B cell (primary cell): ENCODE data around the gene GPR62. TPM values are rescaled to one million over a fixed set of nuclear protein-coding genes. Genes with fewer than 3 reads are reported as not detected.

Experiments used
- ATAC-seq: fragments of 200-7000 bp; cut with Tn5 transposase; one replicate; pipeline ENCODE4 v1.10.0; 2021; ENCODE audit warnings: low read depth, mild to moderate bottlenecking, moderate number of reproducible peaks, moderate library complexity
- CTCF ChIA-PET: fragments of 350-600 bp; sonication (Branson Sonifier 250); formaldehyde crosslinking; loops from one replicate; lab custom pipeline; 2021; ENCODE audit warnings: antibody characterized with exemption, inconsistent platforms; lab: Charles Lee
- POLR2A ChIA-PET: fragments of 350-600 bp; sonication (Branson Sonifier 250); formaldehyde crosslinking; loops from one replicate; lab custom pipeline; 2021; ENCODE audit warnings: antibody characterized with exemption; lab: Charles Lee
- DNase-seq: peaks from one replicate; pipeline ENCODE4 v3.0.0; 2013
- H2AFZ ChIP-seq: 2 replicates; pipeline ENCODE4 v1.6.1; 2012; ENCODE audit warnings: mild to moderate bottlenecking, low read depth, low read length; ENCODE audit not compliant: insufficient read depth, poor library complexity, severe bottlenecking
- H3K27ac ChIP-seq, 2 donors: 1 replicate in 1 of 2; 2 replicates in 1 of 2; pipeline ENCODE4 v1.5.1; 2012 to 2013; ENCODE audit warnings: low read length in 2 of 2, mild to moderate bottlenecking in 2 of 2, moderate library complexity in 1 of 2
- H3K27me3 ChIP-seq, 4 experiments: fragments of 200-600 bp in 1 of 4; sonication (generic) in 1 of 4; replicated peaks in 1 of 4; 1 replicate in 2 of 4; 2 replicates in 2 of 4; pipeline versions ENCODE4 v1.6.1 to v1.7.0; 2013 to 2016; ENCODE audit warnings: low read length in 3 of 4, mild to moderate bottlenecking in 2 of 4, mixed read lengths in 1 of 4, moderate library complexity in 1 of 4; ENCODE audit not compliant: insufficient read depth in 4 of 4, control insufficient read depth in 3 of 4; ENCODE audit errors: control extremely low read depth in 1 of 4
- H3K36me3 ChIP-seq, 2 experiments: replicated peaks in 1 of 2; 1 replicate in 1 of 2; 2 replicates in 1 of 2; pipeline versions ENCODE4 v1.6.1 to v1.7.1; 2013; ENCODE audit warnings: low read length in 1 of 2; ENCODE audit not compliant: insufficient read depth in 2 of 2, control insufficient read depth in 1 of 2; ENCODE audit errors: control extremely low read depth in 1 of 2, extremely low read depth in 1 of 2
- H3K4me1 ChIP-seq, 2 donors: fragments of 200-600 bp in 1 of 2; sonication (generic) in 1 of 2; 1 replicate in 1 of 2; 2 replicates in 1 of 2; pipeline versions ENCODE4 v1.5.1 to v1.6.1; 2013 to 2017; ENCODE audit warnings: low read length in 2 of 2; ENCODE audit not compliant: control insufficient read depth in 2 of 2, insufficient read depth in 2 of 2
- H3K4me2 ChIP-seq: replicated peaks from 2 replicates; pipeline ENCODE3; 2012; ENCODE audit warnings: mild to moderate bottlenecking, low read depth, low read length; ENCODE audit not compliant: poor library complexity, severe bottlenecking
- H3K4me3 ChIP-seq, 5 experiments: fragments of 200-600 bp in 1 of 5; sonication (generic) in 1 of 5; 1 replicate in 3 of 5; 2 replicates in 2 of 5; pipeline versions ENCODE4 v1.5.1 to v1.7.0; 2011 to 2016; ENCODE audit warnings: low read length in 4 of 5, mild to moderate bottlenecking in 4 of 5, low read depth in 2 of 5, control low read depth in 1 of 5, moderate library complexity in 1 of 5; ENCODE audit not compliant: insufficient read depth in 1 of 5; ENCODE audit errors: control extremely low read depth in 1 of 5, extremely low read depth in 1 of 5
- H3K79me2 ChIP-seq: fragments of 200-600 bp; sonication (generic); one replicate; pipeline ENCODE4 v1.6.0; 2016; ENCODE audit warnings: low read length; ENCODE audit not compliant: control insufficient read depth, insufficient read depth
- H3K9ac ChIP-seq: fragments of 200-600 bp; sonication (generic); 2 replicates; pipeline ENCODE4 v1.6.1; 2017; ENCODE audit warnings: mild to moderate bottlenecking, low read length, moderate library complexity
- H3K9me3 ChIP-seq, 3 donors: one replicate each; pipeline versions ENCODE4 v1.6.1 to v1.7.1; 2013; ENCODE audit warnings: low read length in 2 of 3; ENCODE audit not compliant: control insufficient read depth in 2 of 3, insufficient read depth in 1 of 3; ENCODE audit errors: control extremely low read depth in 1 of 3
- H4K20me1 ChIP-seq: 2 replicates; pipeline ENCODE4 v1.6.0; 2012; ENCODE audit warnings: mild to moderate bottlenecking, low read length; ENCODE audit not compliant: insufficient read depth, control insufficient read depth, poor library complexity, severe bottlenecking
- H3K27ac Mint-ChIP-seq: one replicate; pipeline ENCODE4 v1.8.0; 2021; ENCODE audit warnings: mixed read lengths
- H3K27me3 Mint-ChIP-seq: one replicate; pipeline ENCODE4 v1.8.0; 2021; ENCODE audit warnings: mixed read lengths
- H3K4me1 Mint-ChIP-seq: one replicate; pipeline ENCODE4 v1.8.0; 2021; ENCODE audit warnings: mixed read lengths
- H3K4me3 Mint-ChIP-seq: one replicate; pipeline ENCODE4 v1.8.0; 2021; ENCODE audit warnings: mixed read lengths
- H3K9me3 Mint-ChIP-seq: one replicate; pipeline ENCODE4 v1.8.0; 2022; ENCODE audit warnings: mixed read lengths; ENCODE audit not compliant: insufficient read depth
- CTCF ChIP-seq: fragments of 200-600 bp; IDR thresholded peaks from one replicate; pipeline ENCODE4 v1.8.0; 2022; ENCODE audit warnings: antibody characterized with exemption, mild to moderate bottlenecking
- EZH2 ChIP-seq: IDR thresholded peaks from 2 replicates; pipeline ENCODE4 v1.6.1; 2012; ENCODE audit warnings: borderline replicate concordance, low read depth, mild to moderate bottlenecking, moderate library complexity, low read length; ENCODE audit not compliant: insufficient read depth, poor library complexity, severe bottlenecking
- WGBS: methylation state at CpG from one replicate; pipeline ENCODE4 v1.1.5; 2013; ENCODE audit warnings: missing lambda C conversion rate; ENCODE audit not compliant: insufficient coverage; 5-methylcytosine and 5-hydroxymethylcytosine counted together
- intact Hi-C: fragments of 100-400 bp; cut with micrococcal nuclease; formaldehyde crosslinking; loops from one replicate; pipeline ENCODE4 v1.10.0; 2022
- polyA plus RNA-seq: library from polyadenylated mRNA; depleted of rRNA; stranded (reverse); fragments of >200 nt; gene quantifications from 2 replicates; pipeline ENCODE4 v1.2.3, GENCODE V29; 2012
- total RNA-seq, 2 donors: library from RNA; stranded (reverse); fragments of 120-200 nt in 1 of 2; gene quantifications; 1 replicate in 1 of 2; 2 replicates in 1 of 2; pipeline versions ENCODE4 v1.2.3 to v1.2.4, GENCODE V29; 2013 to 2022

Gene GPR62
- total and polyA plus RNA-seq, 2 donors (not counting 1 experiment from before 2014, with no cell fraction given): not detected

GRCh38 chr3:51974277-51974962 is 19.2 kb downstream of the GPR62 start:
- Histone ChIP-seq H3K79me2 (peaks cover 18% of the 10 kb centered on the region), H3K9me3 (no peaks in the 10 kb centered on the region), H3K27ac (peak overlapping the region; percentile 5 to 39), H3K4me2 (peak overlapping the region; percentile 98), H3K4me3 (peak overlapping the region; percentile 71 to 98 (median 85)), H3K4me1 (peaks cover 14 to 23% of the 10 kb centered on the region in 2 donors), H3K9ac (peak overlapping the region; percentile 87), H4K20me1 (no peaks in the 10 kb centered on the region), H2AFZ (peak overlapping the region; percentile 95), H3K36me3 (peaks cover 0 to 3% of the 10 kb centered on the region in 2 experiments), H3K27me3 (no peaks in the 10 kb centered on the region)
- ATAC-seq (no peak), DNase-seq (no peak)
- H3K27me3 Mint-ChIP-seq: no peaks in the 10 kb centered on the region
- CTCF ChIA-PET: interaction anchor here (0.6 to 4.8 kb wide), 17 partner anchors 8 to 960 kb away, joined by 3 to 45 read pairs (median 5); partner anchors contain the start of genes ACY1, PARP3, POC1A and RPL29
- POLR2A ChIA-PET: interaction anchor here (0.6 to 3.1 kb wide), 7 partner anchors 9 to 1637 kb away, joined by 3 to 22 read pairs (median 6); partner anchors contain the start of genes ACY1, PARP3, POC1A and RPL29
- TF ChIP-seq EZH2 (no peak), CTCF (no peak)
- intact Hi-C loops: loop anchor here (1.0 to 10.0 kb wide), 5 partner anchors 9 to 730 kb away; partner anchors contain the start of genes ACY1, DUSP7, GLT8D1 and PARP3
- peak overlapping the region; percentile 100 for H3K4me3 Mint-ChIP-seq
- WGBS: 25% methylated on average over 28 of the region's 30 CpGs
- peaks cover 28% of the 10 kb centered on the region for H3K4me1 Mint-ChIP-seq
- peak overlapping the region; percentile 95 for H3K27ac Mint-ChIP-seq
- H3K9me3 Mint-ChIP-seq: no peaks in the 10 kb centered on the region
